ENCODE results near the gene SLC6A9. TPM values are rescaled to one million over a fixed set of nuclear protein-coding genes. Genes with fewer than 3 reads are reported as not detected.

SLC6A9 gene
- total RNA-seq, 1 experiment from 2014 or later = 9.2 TPM

- BruUV-seq (replicated peaks) = no TSS peak
- intact Hi-C loops (cut with micrococcal nuclease; ENCODE audit: unreplicated experiment) (loop anchor here (2.0 kb wide), 1 partner anchor 20 kb away; no protein-coding TSS in a partner anchor), in situ Hi-C loops (cut with HindIII; ENCODE audit: low pct_unique_long_range_greater_than_20kb, low sequenced_read_pairs) (no loop called here)
- CTCF ChIA-PET = no interaction called here
- TF ChIP-seq POLR2AphosphoS5 (IDR thresholded peaks at IDR 0.05; ENCODE audit: low read depth, low read length) (no peak), SIN3A (IDR thresholded peaks at IDR 0.05; ENCODE audit: borderline replicate concordance, insufficient read depth, low read depth, low read length) (no peak), CTCF (IDR thresholded peaks at IDR 0.05) (no peak), TCF7L2 (IDR thresholded peaks at IDR 0.05; ENCODE audit: low read depth, low read length) (no peak)
- TF ChIP-seq, protein P1, sequence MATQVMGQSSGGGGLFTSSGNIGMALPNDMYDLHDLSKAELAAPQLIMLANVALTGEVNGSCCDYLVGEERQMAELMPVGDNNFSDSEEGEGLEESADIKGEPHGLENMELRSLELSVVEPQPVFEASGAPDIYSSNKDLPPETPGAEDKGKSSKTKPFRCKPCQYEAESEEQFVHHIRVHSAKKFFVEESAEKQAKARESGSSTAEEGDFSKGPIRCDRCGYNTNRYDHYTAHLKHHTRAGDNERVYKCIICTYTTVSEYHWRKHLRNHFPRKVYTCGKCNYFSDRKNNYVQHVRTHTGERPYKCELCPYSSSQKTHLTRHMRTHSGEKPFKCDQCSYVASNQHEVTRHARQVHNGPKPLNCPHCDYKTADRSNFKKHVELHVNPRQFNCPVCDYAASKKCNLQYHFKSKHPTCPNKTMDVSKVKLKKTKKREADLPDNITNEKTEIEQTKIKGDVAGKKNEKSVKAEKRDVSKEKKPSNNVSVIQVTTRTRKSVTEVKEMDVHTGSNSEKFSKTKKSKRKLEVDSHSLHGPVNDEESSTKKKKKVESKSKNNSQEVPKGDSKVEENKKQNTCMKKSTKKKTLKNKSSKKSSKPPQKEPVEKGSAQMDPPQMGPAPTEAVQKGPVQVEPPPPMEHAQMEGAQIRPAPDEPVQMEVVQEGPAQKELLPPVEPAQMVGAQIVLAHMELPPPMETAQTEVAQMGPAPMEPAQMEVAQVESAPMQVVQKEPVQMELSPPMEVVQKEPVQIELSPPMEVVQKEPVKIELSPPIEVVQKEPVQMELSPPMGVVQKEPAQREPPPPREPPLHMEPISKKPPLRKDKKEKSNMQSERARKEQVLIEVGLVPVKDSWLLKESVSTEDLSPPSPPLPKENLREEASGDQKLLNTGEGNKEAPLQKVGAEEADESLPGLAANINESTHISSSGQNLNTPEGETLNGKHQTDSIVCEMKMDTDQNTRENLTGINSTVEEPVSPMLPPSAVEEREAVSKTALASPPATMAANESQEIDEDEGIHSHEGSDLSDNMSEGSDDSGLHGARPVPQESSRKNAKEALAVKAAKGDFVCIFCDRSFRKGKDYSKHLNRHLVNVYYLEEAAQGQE (IDR thresholded peaks at IDR 0.05; ENCODE audit: insufficient read depth in 1 of 2, low read depth in 2 of 2, low read length in 1 of 2) = no peak
- Histone ChIP-seq H3K9me3 (ENCODE audit: control insufficient read depth, insufficient read depth, low read depth, low read length) (no peaks in the 10 kb centered on the region), H3K36me3 (ENCODE audit: control insufficient read depth, insufficient read depth, low read length) (no peaks in the 10 kb centered on the region), H3K27me3 (ENCODE audit: control insufficient read depth, insufficient read depth, low read length) (no peaks in the 10 kb centered on the region), H3K4me3 (ENCODE audit: low read depth in 2 of 2, low read length in 2 of 2) (no peak overlapping the region), H3K4me1 (ENCODE audit: control insufficient read depth, insufficient read depth, low read length) (no peaks in the 10 kb centered on the region), H3K27ac (ENCODE audit: low read length) (no peak overlapping the region)
- DNase-seq (ENCODE audit: low read depth, low spot score) = no peak
- POLR2A ChIA-PET = no interaction called here
- ATAC-seq = no peak
Measured at GRCh38 chr1:44059212-44059611, 27.9 kb upstream of the SLC6A9 start.

DNA sequence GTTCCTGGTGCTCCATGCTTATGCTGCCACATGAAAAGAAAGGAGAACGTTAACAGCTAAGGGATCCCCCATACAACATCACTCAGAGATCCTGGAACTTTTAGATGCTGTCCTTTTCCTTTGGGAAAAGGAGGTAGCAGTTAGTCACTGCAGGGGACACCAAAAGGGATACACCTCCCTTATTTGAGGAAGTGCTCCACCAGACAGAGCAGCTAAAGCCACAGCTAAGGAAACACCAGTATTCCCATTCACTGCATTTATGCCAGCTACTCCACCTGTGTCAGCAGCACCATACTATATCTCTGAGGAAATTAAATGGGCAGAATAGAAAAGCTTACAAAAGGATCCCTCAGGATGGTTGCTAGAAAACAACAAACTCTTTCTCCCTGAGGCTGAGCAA is 26.0 kb upstream of the SLC6A9 start:
- in situ Hi-C loops (cut with HindIII; ENCODE audit: low pct_unique_long_range_greater_than_20kb, low sequenced_read_pairs) (no loop called here), intact Hi-C loops (cut with micrococcal nuclease; ENCODE audit: unreplicated experiment) (no loop called here)
- no peak for ATAC-seq
- Histone ChIP-seq H3K4me1 (ENCODE audit: control insufficient read depth, insufficient read depth, low read length) (no peaks in the 10 kb centered on the region), H3K9me3 (ENCODE audit: control insufficient read depth, insufficient read depth, low read depth, low read length) (no peaks in the 10 kb centered on the region), H3K27ac (ENCODE audit: low read length) (no peak overlapping the region), H3K4me3 (ENCODE audit: low read depth in 2 of 2, low read length in 2 of 2) (no peak overlapping the region), H3K36me3 (ENCODE audit: control insufficient read depth, insufficient read depth, low read length) (no peaks in the 10 kb centered on the region), H3K27me3 (ENCODE audit: control insufficient read depth, insufficient read depth, low read length) (no peaks in the 10 kb centered on the region)
- no TSS peak for BruUV-seq (replicated peaks)
- POLR2A ChIA-PET = no interaction called here
- TF ChIP-seq TCF7L2 (IDR thresholded peaks at IDR 0.05; ENCODE audit: low read depth, low read length) = no peak
- TF ChIP-seq CTCF (IDR thresholded peaks at IDR 0.05) = no peak
- no peak for TF ChIP-seq SIN3A (IDR thresholded peaks at IDR 0.05; ENCODE audit: borderline replicate concordance, insufficient read depth, low read depth, low read length)
- TF ChIP-seq, protein P1 (IDR thresholded peaks at IDR 0.05; ENCODE audit: insufficient read depth in 1 of 2, low read depth in 2 of 2, low read length in 1 of 2) = no peak
- TF ChIP-seq POLR2AphosphoS5 (IDR thresholded peaks at IDR 0.05; ENCODE audit: low read depth, low read length) = no peak
- CTCF ChIA-PET = interaction anchor here (2.6 kb wide), 1 partner anchor 9 kb away, joined by 8 read pairs; no protein-coding TSS in a partner anchor
- DNase-seq (ENCODE audit: low read depth, low spot score) = no peak

Data from Panc1 (cell line).